Ecto neural progenitor cell (in vitro differentiated cells): ENCODE results near the gene RASEF.

Experiments used
- DNase-seq: peaks from one replicate; pipeline ENCODE4 v3.0.0-alpha.2; 2018; ENCODE audit warnings: low spot score

The RASEF gene

DNA sequence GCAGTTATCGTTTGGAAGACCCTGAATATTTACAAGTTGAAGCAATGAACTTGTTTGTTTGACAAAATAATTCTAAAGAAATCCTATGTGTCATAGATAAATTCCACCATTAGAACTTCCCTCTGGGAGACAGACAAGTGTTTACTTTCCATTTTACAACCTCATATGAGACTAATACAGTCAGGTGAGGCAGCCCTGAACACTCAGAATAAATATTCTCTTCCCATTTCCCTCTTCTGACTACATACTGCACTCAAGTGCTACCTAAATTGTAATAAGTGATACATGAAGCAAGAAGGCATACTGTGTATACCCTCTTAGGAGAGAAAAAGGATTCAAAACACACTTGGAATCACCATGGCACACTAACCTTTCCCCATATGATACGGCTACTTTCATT lies 6.8 kb downstream of the RASEF start:
- no peak for DNase-seq

DNA sequence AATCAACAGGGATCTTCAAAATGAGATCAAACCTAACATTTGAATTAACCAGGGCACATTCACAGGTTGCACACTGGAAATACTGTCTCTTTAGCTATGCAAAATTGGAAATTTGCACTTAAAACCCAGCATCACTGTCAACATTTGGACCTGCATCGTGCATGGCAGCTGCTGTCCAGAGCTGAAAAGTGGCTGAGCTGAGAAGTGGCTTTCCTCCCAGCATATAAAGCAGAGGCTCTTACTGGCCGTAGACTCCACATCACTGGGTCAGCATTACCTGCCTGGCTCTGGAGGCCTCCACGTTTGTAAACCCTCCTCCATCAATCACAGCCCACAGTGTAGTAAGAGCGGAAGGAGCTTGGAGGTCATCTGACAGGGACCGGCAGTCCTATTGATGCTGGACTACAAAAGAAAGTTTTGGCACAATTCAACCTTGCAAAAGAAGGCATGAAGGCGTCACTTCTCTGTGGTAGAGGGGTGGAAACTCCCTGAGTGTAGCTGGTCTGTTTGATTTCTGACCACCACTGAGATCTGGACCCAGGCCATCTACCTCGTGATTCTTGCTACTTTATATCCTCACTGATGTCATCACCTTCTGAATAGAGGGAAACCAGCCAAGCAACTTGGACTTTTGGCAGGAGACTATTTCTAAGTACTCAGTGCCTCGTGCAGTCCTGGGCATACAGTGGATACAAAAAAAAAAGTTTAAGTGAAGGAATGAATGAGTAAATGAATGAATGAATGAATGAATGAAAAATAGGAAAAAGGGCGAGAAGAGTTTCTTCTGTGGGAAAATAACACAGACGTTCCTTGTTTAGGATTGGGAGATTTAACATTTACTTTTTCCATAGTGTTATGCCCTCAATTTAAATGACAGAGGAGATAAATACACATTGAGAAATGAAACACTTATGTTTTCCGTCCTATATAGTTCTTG lies 14.8 kb downstream of the RASEF start:
- no peak for DNase-seq

DNA sequence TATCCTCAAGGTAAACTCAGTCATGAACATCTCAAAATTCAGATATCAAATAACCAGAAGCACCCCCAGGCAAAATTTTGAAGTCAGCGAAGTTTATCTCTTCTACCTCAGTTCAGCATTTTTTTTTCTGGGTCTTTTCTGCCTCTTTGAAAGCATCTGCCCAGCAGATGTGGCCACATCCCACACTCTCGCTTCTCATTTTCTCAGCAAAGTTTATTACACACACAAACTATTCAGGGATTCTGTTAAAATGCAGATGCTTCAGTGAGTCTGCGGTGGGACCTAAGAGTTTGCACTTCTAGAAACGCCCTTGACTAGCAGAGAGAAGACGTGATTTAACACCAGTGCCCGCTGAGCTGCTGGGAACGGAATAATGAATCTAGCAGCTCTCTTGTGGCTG lies 19.3 kb downstream of the RASEF start:
- no peak for DNase-seq

DNA sequence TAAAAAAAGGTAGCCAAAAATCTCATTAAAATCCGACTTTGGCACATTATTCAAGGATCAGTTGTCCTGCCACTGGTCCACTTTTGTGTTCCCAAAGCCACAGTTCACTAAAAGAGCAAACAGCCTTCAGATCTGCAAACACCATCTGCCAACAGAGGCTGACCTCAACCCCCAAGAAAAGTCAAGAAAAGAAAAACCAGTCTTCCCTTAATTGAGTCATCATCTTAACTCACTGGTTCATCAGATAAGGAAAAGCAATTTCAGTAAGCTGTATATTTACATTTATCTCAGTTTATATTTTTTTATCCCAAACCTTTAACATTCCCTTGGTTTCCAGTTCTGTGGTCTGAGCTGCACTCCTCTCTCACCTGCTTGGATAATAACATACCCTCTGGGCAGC lies 21.2 kb downstream of the RASEF start:
- DNase-seq, result no peak

DNA sequence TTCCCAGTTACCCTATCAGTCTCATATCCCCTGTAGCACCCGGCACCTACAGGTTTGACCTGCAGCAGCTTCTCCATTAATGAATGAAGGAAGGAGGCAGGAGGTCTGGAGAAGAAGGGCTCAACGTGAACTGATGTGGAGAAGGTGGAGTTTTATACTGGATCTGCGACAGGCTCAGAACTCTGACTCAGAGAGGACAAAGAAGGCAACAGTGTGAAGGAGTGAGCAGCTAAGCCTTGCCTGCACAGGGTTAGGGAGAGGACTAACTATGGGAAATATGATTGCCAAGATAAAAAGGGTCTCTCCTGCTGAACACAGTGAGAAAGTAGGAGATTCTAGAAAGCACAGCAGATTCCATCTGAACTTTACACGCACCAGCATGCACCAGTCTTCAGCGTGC lies 23.6 kb downstream of the RASEF start:
- DNase-seq, result no peak

DNA sequence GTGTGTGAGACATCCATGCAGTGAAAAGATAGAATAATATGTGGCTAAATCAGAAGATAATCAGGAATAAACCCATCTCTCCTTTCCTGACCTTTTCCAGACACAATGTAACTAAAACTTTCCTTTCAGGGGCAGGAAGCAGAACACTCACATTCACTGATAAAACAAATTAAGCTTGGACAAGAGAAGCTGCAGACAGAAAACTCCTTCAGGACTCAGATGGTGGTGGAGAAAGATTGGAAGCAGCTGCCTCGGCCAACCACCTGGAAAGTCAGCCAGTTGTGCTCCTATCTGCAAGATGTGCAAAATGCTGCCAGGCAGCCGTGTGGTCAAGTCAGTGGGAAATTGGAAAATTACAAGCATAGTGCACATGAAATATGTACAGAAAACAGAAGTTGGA lies 26.9 kb downstream of the RASEF start:
- DNase-seq, result no peak

DNA sequence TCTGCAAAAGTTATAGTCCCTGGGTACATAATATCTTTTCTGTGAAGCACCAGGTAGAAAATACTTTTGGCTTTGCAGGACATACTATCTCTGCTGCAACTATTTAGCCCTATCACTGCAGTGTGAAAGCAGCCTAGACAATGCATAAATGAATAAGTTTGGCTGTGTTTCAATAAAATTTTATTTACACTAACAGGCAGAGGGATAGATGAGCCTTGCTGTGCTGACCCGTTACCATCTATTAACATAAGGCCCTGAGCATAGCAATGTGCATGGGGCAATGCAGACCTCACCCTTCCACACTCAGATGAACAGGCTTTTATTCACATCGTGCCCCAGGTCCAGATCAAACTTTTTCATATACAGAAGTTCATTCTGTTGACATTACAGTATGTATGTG lies 27.8 kb downstream of the RASEF start:
- no peak for DNase-seq

DNA sequence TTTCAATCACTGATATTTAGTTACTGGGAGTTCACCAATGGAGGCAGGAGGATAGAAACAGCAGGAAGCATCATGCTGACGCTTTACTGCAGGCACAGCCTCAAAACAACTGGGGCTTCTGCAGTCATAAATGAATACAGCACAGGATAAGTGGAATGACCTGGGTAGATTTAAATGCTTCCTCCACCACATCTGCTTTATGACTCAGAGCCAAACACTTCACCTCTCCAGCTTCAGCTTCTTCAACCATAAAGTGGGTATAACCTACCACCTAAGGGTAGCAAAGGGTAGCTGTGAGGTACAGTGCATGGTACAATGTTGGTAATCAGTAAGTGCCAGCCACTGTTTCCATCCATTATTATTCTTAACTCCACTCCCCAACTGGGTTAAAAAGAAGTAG lies 28.4 kb downstream of the RASEF start:
- no peak for DNase-seq

DNA sequence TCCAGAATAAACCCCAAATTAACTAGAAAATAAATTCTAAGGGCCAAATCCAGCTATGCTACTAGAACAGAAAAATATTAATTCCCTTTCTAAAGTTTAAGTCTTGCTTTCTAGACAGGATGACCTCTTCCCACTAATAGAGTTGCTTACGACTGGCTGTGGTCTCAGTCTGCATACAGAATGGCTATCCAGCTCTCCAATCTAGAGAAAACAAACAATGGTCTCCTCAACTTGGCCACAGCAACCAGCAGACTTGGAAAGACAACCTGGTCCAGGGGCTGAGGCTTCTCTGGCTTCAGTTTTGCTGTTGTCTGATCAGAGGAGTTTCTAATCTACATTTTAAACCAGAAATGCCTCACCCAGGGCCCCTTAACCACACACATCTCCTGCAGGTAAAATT lies 28.9 kb downstream of the RASEF start:
- DNase-seq, result no peak

DNA sequence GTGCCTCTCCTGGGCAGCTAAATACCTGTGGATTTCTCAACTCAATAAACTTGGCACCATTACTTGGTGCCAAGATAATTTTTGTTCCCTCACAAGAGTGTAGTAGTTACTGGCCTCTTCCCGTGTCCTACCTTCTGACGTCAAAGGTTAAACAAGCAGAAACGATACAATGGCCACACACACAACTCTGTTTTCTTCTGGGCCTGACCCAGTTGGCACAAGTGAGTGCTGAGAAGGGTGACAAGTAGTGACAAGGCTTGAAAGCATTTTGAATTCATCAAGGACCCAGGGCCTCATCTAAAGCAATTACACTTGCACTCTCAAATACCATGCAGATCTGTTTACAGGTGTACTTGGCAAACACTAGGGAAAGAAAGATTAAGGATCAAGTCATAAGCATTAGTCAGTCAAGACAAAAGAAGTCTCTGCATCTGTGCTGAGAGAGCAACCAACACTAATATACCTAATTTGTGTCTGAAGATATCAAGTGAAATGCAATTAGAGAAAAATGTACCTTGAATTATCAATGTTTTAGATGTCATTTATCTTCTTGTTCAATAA lies 30.8 kb downstream of the RASEF start:
- no peak for DNase-seq

DNA sequence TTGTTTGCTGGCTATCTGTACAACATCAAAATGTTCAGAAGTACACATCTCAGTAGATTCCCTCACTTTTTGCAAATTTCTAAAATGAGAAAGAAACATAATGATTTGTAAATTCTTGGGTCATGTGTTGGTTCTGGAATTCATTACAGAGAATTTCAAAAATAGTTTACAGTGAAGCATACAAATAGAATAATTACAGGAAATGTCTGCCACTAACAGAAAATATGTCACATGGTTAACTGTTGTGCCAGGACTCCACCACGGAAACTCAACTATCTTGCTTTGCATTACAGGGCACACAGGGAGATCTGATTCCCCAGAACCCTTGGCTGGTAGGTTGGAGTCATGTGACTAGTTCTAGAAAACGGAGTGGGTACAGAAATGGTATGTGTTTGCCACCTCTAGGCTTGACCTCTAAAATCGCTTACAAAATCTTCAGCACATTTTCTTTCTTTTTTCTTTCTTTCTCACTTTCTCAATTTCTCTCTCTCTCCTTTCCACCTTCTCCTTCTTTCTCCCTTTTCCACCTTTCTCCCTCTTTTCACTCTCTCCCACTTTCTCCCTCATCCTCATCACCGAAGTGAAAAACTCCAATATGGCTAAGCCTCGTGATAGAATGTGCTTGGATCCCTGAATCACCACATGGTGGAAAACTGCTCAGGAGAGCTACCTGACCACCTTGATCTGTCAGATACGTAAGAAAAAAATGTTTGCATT lies 32.4 kb downstream of the RASEF start:
- no peak for DNase-seq

DNA sequence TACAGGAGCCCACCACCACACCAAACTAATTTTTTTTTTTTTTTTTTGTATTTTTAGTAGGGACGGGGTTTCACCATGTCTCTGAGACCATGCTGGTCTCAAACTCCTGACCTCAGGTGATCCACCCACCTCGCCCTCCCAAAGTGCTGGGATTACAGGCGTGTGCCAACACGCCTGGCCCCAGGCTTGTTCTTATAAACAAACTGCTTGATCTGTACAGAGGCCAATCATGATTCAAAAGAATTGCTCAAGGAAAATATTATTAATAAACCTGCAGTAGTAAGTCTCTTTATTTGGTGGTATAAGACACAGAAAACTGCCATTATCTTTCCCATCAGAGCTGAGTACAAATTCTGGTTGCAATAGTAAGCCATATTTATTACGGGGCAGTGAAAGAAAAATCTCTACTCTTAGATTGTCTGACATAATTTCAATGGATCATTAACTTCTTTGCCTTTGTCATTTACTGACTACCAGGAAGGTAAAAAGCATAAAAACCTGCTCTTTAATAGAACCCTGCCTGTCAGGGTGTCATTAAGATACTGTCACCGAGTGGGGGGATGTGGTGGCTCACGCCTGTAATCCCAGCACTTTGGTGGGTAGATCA lies 33.3 kb downstream of the RASEF start:
- DNase-seq, result no peak

DNA sequence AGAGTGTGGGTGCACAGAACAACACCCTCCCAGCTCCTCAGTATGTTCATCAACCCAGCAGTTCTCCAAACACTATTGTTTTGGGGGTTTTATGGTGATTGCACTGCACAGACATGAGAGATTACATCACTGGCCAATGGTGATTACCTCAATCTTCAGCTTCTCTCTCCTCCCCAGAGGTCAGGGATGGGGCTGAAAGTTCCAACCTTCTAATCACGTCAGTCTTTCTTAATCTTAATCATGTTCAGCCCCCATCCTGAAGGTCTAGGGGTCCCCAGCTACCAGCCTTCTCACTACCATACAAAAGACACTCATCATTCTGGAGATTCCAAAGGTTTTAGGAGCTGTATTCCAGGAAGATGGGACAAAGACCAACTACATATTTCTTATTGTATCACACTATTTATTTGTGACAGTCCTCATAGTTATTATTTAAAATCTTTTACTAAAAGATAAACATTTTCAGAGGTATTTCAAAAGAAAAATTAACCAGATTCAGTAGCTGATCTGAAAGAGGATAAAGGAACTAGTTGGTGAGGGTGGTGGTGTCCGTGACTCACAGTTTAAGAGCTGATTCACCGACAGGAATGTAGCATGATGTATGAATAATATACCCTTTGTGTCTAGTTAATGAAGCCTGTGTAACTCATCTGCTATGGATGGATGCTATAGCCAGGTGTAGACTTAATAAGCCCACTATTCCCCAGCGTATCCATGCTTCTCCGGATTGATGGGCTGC lies 35.6 kb downstream of the RASEF start:
- no peak for DNase-seq

DNA sequence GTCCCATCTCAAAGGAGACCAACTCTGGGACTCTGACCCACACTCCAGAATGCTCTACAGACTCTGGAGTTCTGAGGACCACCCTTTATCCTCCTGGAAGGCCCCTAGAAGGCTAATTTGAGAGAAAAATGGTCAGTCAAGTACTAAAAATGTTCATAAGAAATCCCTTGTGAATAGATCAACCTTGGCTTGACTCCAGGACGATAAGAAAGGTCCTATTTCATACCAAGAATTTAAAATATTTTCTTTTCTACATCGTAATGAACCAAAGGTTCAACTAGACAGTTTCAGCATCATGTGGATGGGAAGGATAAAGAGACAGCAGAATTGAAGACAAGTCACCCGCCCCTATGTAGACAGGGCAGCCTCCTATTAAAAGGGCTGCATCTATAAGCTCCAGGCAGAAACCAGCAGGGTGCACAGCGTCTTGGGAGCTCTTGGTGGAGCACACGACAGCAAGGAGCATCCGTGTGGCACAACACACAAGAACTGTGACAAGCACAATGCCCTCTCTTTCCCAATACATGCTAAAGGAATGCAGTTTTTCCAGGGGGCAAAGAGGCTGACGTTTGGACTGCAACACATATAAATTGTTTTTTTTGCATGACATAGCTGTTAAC lies 38.3 kb downstream of the RASEF start:
- no peak for DNase-seq

DNA sequence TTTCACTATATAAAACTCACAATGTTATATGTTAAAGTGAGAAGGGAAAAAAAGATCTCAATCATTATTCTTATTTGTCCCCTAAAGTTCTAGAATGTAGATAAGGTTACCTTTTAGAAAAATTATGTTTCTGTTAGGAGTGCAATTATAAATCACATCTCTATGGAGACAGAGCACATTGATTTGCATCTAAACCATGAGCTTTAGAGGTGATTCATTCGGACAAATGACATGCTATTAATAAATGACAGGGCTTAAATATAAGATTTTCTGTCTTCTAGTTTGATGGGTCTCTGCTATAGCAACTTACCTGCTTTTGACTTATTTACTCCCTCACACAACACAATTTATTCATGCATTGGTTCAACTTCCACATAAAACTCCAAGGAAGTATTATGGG lies 39.8 kb downstream of the RASEF start:
- no peak for DNase-seq

DNA sequence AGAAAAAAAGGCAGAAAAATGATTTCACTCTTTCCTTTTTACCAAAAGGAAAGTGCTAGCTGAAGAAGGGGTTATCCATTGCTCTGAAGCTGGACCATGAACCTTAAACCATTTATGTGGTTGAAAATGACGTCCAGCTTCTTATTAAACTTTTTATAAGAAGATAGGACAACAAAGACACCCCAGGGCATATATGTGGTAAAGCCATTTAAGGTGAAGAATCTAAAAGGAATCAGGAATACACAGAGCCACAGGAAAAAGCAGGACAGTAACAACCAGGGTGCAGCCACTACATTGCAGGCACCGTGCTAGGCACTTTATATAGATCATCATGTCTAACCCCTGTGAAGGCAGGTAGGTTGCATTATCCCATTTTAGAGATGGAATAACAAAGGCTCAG lies 42.1 kb downstream of the RASEF start:
- no peak for DNase-seq

DNA sequence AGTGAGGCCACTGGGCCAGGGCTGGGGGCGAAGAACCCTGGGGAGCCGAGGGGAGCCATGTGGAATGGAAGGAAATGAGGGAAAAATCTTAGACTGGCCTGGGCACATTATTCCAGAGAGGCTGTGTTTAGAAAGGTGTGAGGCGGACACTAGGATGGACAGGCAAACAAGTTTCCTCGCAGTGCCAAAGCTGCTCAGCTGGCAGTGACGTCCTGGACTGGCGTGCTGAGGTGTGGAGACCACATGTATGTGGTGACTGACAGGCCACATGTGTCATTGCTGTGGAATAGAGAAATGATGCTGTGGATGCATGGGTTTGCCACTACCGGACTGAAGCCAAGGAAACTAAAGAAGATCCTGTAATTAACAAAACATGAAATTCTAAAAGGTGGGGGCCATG lies 42.6 kb downstream of the RASEF start:
- no peak for DNase-seq

DNA sequence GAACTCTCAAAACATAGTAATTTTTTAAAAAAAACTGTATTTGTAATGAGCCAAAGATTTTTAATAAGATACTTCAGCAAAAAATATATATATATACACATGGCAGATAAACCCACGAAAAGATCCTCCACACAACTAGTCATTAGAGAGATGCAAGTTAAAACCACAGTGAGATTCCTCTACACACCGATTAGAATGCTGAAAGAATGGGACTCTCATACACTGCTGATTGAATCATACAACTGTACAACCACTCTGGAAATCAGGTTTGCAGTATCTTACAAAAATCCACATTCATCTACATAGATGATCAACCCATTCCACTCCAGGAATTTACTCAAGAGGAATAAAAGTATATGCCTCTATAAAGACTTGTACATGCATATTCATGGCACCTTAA lies 43.7 kb downstream of the RASEF start:
- no peak for DNase-seq

DNA sequence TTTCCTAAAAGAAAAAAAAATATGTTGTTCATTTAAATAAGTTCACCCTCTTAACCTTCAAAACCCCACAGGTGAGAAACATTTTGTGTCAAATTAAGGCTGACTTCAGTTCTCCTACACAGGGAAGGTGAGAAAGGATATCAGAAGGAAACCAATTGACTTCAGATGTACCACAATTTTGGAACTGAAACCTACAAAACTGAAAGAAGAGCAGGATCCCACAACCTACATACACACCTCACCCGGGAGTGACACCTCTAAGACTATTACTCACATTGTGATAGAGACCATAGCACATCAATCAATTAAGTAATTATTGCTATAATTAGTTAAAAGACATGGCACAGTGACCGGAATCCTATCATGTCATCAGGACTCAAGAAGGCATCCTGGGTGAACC lies 47.0 kb downstream of the RASEF start:
- no peak for DNase-seq

DNA sequence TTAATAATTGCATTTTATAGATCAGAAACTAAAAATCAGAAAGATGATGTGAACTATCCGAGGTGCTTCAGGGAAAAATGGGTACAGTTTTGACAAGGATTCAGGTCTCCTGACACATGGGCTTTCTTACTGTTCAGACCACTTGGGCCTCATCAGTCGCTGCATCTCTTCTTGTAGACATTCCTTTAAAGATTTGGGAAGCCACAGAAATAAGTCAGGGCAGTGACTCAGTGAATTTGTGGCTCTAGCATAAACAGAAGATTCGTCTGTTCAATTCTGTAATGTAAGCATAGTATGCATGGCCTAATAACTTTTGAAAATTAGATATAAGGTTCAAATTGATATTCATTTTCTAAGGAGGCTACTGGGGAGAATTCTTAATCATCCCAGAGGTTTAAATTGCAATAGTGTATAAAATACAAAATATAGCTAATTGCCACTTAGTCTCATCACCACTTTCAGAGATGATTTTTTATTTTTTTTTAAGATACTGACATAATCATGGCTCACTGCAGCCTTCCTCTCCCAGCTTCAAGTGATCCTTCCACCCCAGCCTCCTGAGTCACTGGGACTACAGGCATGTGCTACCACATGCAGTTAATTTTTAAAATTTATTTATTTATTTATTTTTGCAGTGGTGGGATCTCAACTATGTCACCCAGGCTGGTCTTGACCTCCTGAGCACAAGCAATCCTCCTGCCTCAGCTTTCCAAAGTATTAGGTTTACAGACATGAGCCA lies 48.9 kb downstream of the RASEF start:
- DNase-seq, result no peak
